ENCODE data around the gene SNRNP200. TPM values are rescaled to one million over a fixed set of nuclear protein-coding genes. Genes with fewer than 3 reads are reported as not detected.
"Not testable (repeated sequence)": the region's sequence is repeated elsewhere in the genome, so short reads cannot be mapped to it uniquely, and the experiment has no call there.

Gene SNRNP200
- total RNA-seq, 1 donor from 2014 or later, result 87.2 TPM

DNA sequence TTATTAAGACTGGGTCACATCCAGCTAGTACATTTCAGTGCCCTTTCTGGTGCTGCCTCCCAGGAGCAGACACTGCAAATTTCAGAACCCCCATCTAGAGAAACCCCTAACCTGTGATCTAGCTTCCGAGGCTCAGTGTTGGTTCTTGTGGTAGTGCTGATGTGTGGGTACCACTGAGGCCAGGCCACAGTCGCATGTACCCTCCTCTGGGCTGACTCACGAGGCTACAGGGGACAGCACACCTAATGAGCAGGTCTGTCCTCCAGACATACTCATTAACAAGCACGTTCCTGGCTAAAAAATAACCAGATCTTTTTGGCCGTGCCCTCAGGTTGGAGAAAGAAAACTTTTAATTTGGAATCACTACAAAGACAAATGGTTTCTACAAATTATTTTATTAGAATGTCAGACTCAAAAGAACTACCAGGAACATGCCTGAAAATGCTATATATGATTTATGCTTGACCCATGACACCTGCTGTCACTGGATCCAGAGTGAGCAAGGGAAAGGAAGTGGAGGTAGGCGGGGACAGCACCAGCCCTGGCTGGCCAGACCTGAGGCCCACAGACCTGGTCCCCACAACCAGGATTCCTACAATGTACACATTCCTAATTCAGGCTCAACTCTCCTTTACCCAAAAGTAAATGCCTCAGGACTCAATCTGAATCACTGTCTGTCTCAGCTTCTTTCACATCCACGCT is 30.8 kb downstream of the SNRNP200 start:
- no peak for DNase-seq (ENCODE audit: low spot score)

DNA sequence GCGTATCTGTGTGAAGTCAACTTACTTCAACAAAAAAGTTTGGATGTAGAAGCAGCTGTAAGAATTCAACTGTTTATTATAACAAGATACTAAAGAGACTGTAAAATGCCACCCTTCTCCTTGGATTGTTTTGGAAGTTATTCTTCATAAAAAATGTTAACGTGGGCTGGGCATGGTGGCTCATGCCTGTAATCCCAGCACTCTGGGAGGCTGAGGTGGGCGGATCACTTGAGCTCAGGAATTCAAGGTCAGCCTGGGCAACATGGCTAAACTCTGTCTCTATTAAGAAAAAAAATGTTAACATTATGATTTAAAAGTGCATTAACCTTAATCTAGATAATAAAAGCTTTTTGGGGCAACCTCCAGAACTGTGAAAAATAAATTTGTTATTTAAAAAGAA is 31.6 kb downstream of the SNRNP200 start:
- DNase-seq (ENCODE audit: low spot score), result no peak

DNA sequence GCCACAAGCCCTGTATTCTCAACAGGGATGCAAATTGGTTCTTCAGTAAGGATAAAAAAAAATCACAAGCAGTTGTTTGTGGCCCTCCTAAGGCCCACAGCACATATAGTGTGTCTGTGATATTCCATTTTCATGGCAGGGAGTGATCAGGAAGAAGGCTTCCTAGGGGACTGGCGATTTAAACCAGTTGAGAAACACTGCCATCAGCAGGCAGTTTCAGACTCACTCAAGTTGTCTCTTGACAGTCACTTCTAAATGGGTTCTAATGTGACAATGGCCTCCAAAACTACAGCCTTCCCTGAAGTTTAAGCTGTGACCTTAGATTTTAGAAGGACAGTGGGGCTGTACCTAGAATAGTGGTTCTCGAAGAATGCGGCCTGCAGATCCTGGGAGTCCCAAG is 33.4 kb downstream of the SNRNP200 start:
- no peak for DNase-seq (ENCODE audit: low spot score)

DNA sequence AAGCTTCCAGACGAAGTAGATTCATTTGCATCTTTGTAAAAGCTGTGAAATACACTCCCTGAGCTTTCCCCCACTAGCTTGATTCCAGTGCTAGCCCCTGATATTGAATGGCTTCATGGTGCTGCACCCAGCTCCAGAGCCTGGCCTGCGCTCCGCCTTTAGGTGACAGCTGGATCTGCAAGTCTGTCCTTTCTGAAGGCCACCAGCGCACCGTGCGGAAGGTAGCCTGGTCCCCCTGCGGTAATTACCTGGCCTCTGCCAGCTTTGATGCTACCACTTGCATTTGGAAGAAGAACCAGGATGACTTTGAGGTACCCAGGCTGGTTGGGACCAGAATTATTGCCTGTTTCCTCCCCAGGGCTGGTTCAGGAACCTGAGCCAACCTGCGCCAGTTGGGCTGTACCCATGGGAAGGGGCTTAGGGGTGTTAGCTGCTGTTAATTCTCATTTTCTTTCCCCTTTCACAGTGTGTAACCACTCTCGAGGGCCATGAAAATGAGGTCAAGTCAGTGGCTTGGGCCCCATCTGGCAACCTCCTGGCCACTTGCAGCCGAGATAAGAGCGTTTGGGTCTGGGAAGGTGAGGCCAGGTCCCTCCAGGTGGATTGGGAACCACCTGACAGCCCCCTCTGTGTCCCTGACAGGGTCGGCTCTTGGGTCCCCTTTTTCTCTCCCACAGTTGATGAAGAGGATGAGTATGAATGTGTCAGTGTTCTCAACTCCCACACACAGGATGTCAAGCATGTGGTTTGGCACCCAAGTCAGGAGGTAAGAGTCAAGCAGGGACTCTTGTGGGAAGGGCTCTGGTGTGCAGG is 38.0 kb downstream of the SNRNP200 start:
- DNase-seq (ENCODE audit: low spot score), result no peak

DNA sequence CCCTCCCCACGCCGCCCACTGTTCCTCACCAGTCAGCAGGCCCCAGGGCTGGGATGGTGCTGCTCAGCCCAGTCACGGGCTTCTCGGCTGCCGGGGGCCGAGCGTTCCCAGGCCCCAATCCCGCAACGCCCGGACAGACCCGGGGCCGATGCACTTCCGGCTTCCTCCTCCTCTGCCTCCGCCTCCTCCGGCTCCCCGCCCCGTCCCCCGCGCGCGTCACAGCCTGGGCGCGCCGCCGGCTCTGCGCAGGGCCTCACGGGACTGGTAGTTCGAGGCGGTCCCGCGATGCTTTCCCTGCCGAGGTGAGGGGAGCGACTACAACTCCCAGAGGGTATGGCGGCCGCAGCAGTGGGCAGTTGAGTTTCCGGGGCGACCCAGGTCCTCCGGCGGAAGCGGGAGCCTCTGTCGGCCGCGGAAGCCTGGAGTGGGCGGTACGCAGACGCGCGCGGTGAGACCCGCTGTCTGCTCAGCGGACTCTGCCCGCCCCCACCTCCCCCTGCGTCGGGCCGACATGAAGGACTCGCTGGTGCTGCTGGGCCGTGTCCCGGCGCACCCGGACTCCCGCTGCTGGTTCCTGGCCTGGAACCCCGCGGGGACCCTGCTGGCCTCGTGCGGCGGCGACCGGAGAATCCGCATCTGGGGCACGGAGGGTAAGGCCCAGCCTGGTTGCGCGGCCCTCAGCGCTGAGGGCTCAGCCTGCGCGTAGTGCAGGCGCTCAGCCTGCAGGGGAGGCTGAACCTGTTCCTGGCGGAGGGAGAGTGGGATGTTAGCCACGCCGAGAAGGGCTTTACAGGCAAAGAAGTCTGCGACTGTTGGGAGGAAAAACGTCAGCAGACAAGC is 39.3 kb downstream of the SNRNP200 start, which contains the start of the genes CIAO1 and TMEM127:
TSS of gene CIAO1 (plus strand) at position 386 of the 840 bp plus-strand sequence. CDS start at position 512, 126 bp downstream.
TSS of gene TMEM127 (minus strand) at position 158 of the 840 bp plus-strand sequence. CDS start 616 bp downstream, outside the sequence.
- peak; percentile 100 for DNase-seq (ENCODE audit: low spot score)

DNA sequence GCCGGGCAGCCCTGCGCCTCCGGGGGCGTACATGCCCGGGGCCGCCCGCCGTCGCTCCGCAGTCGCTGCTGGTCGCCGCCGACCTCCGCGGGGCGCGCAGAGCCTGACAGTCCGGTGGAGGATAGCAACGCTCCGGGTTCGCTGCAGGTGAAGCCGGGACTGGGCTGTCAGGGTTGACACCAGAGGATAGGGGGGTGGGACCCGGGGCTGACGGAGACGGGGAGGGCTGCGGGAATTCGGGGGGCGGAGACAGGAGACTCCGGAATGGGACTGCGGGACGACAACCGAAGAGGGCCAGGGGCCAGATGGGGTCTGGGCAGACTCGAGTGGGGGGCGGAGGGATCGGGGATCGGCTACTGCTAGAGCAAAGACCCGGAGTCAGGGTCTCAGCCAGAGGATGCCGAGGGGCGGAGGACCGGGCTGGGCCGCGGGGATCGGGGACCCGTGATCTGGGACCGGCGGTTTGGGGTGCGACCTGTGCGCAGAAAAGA is 40.0 kb downstream of the SNRNP200 start:
- DNase-seq (ENCODE audit: low spot score), result peak; percentile 92

DNA sequence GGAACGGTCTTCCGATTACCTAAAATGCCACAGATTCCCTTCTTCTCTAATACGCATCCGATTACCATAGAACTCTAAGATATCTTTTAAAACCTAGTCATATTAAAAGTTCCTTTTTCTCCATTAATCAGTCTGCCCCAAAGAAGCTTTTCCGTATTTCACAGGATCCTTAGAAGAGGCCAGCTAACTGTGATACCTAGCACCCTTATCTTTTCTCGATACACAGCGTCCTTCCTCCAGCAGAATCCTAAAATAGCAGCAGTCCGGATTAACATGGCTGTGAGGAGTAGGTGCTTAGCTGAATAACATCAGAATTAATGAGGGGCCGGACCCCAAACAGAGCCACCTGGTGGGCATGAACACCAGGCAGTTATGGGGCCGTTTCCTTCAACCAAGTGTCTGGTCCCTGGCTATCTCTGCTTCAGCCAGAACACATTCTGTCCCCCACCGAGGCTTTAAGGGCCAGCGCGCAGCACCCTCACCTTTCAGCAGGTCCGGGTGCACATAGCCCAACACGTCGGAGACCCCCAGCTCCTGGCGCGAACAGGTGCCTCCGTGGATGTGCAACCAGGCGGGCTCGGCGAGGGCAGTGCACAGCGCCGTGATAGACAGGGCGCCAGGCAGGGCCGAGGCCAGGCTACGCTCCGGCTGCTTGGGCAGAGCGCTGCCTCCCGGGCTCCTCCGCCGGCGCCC is 40.5 kb downstream of the SNRNP200 start:
- no peak for DNase-seq (ENCODE audit: low spot score)

DNA sequence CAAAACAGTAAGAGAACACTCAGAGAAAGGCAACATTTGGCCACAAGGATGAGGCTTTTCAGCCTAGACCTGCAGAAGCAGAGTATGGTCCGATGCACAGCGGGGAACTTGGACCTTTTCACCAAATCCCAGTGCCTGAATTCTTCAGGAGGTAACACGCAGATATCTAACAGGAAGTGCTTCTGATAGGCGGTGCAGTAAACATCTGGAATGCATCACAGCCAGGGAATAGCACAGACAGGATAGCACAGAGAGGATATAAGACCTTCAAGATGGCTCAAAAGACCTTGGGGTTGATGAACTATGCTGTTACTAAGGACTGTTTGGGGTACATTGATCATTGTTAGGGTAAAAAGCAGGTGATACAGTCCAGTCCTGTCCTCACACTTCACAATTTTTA is 41.3 kb downstream of the SNRNP200 start:
- DNase-seq (ENCODE audit: low spot score), result no peak

DNA sequence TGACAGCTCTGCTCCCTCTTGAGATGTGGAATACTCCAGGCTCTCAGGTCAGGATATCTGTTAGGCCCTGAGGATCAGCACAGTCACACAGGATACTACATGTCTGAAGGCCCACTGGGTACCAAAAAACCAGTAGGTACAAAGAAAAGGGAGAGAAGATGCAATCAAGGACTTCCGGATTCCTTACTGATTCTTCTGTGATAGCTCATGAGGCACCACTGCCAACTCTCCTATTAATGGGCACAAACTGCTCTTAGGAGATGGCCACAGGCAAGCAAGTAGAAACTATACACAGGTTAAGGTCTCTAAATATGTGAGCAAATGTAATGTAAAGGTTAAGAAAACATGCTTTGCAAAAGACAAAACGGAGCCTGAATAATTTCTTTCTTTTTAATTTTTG is 43.0 kb downstream of the SNRNP200 start:
- no peak for DNase-seq (ENCODE audit: low spot score)

DNA sequence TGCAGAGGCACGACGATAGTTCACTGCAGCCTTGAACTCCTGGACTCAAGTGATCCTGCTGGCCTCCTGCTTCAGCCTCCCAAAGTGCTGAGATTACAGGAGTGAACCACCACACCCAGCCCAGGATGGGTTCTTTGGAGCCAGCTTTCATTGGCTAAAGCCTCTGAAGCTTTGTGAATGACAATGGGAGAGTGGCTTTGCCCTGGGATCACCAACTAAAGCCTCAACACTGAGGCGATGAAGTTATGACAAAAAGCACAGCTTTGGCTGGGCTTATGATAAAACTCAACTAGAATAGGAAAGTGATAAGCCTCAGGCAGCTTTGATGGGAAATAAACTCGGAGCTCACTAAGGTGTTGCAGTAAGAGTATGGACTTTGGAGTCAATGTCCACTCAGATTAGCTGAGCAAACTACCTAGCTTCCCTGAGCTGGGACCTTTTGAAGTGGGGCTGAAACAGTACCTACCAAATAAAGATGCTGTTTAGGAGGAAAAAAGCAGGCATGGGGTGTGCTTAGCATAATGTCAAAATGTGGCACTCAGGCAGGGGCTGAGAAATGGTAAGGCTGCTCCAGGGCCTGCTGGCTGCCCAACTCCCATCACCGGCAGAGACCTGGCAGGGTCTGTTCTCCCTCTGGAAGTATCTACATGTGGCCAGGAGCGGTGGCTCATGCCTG is 43.9 kb downstream of the SNRNP200 start:
- no peak for DNase-seq (ENCODE audit: low spot score)

DNA sequence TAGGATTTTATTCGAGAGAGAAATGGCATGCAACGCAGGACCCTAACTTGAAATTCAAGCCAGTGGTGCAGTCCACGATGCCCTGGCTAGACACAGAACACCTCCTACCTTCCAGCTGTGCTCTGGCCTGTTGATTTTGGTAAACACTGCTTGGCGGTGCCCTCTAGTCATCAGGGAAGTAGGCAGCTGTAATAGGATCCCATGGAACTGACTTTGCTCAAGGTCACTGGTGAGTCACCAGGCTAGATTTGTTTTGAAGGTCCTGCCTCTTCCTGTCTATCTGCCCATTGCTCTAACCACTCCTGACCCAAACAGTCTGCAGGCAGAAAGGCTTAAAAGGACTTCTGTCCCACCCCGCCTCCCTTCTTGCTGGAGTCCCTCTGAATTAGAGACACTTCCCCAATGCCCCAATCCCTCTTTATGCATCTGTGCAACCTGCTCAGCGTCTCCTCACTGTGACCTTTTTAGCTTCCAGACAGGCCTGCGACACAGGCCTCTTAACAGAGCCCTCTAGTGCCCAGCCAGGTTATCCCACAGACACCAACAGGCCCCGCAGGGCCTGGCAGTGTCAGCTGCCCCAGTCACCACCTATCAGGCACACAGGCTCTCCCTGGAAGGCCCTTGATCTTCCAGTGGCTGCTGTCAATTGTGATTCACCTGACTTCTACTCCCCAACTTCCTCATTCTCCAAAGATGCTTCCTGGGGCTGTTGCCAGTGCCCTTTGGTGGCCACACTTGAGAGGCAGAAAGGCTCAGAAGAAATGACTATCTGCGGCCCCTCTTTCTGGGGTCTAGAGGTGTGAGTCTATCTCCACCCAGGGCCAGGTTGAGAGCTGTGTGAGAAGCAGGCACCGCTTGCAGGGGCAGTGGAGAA is 44.7 kb downstream of the SNRNP200 start:
- no peak for DNase-seq (ENCODE audit: low spot score)

DNA sequence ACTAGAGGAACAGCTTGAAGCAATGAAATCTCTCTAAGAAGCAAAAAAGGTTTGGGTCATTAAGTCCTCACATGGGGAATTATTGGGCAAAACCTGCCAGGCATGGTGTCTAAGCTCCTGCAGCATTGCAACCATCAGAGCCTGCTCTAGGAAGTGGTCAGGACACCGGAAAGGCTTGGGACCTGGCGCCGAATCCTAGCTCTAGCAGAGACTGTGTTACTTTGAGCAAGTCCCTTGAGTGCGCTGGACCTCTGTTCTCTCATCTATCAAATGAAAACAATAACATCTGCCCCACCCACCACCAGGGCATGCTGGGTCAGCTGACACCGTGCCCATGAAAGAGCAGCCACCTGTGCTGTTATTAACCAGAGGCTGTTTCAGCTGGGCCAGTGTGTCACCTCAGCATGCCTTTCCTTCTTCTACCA is 45.8 kb downstream of the SNRNP200 start:
- DNase-seq (ENCODE audit: low spot score), result no peak

DNA sequence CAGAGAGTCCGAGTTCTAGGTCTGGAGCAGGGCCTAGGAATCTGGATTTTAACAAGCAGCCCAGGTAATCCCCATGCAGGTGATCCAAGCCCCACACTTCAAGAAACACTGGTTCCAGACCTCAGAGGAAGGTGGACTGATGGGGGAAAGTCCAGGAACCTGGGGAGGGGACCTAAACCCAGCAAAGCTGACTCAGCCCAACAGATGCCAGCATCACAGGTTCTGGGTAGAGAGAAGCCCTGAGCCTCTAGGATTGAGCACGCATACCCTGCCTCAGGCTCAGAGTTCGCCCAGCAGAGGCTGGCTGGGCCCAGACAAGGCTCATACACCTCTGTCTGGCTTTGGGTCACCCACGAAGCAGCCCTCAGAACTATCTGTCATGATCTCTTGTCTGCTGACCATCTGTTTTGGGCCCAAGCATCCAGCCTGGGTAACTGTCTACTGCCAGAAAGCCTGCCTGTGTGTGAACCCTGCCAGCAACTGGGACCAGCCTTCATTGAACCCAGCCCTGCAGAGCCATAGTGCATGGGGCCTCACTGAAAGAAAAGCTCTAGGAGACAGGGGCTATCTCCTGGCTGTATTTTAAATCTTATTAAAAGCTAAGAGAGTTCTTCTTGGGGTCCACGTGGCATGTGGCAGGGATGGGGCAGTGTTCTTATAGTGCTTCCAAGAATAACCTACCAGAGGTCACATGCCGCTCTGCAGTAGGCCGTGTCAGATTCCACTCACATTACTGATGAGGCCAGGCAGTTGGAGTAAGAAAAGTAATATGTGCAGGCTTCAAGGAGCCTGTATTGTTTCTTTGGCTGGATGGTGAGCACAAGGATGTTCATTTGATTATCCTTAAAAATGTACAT is 47.0 kb downstream of the SNRNP200 start:
- DNase-seq (ENCODE audit: low spot score), result no peak

DNA sequence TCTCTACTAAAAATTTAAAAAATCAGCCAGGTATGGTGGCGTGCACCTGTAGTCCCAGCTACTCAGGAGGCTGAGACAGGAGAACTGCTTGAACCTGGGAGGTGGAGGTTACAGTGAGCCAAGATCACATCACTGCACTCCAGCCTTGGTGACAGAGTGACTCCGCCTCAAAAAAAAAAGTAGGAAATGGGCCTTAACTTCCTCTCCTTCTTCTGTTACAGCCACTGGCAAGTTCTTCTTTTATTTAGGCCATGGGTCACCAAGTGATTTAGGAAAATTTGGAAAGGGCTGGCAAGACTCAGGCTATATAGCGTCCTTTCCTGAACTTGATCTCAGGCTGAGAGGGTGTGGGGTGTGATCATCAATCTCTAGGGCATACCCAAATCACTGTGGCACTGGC is 47.6 kb downstream of the SNRNP200 start:
- not testable (repeated sequence) for DNase-seq (ENCODE audit: low spot score)

DNA sequence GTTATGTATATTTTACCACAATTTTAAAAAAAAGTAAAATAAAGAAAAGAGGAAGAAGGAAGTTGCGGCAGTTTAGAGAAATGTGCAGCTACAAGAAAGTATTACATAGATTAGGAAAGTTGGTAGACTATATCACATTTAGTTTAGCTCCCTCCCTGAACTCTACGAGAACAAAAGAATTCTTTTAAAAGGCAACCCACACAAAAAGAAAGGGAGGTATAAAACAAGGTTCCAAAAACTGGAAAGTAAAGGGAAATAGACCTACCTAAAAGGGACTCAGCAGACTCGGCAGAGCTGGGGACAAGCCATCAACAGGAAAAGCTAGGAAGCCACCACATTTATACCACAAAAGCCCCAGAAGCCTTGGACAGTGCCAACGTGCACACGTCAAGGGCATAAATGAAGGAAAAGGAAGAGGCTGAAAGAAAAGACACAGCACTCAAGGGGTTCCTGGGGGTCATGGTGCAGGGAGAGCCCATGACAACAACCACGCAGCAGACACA is 48.7 kb downstream of the SNRNP200 start:
- DNase-seq (ENCODE audit: low spot score), result no peak

DNA sequence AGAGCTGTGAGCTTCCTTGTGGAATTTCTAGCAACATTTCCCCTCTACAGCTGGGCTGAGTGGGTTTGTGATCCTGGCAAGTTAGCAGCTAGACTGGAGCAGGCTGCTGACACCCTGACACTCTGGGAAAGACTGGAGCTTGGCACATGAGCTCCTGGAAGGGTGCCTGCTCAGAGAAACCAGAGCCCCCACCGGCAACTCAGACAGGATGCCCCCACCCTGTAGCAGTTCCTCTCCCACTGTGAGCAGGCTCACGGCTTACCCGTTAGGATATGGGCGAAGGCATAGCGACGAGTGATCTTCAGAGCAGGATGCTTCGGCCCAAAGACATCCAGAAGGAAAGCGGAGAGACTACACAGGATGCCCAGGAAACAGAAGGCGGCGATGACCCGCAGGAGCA is 50.8 kb downstream of the SNRNP200 start:
- DNase-seq (ENCODE audit: low spot score), result no peak

DNA sequence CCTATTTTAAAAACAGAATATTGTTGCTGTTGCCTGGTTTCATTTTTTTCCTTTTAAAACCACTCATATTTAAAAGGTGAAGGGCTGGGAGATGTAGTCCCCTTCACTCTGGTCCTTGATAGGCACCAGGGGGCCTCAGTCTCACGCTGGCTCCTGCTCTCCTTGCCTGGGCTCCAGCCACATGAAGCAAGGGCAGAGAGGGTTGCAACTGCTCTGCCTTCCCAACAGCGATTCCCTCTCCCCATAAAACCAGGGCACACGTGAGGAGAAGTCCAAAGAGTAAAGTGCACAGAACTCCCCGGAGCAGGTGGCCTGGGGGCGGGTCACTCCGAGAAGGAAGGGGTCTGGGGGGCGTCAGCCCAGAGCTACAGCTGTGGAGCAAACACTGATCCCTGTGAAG is 52.3 kb downstream of the SNRNP200 start:
- no peak for DNase-seq (ENCODE audit: low spot score)

DNA sequence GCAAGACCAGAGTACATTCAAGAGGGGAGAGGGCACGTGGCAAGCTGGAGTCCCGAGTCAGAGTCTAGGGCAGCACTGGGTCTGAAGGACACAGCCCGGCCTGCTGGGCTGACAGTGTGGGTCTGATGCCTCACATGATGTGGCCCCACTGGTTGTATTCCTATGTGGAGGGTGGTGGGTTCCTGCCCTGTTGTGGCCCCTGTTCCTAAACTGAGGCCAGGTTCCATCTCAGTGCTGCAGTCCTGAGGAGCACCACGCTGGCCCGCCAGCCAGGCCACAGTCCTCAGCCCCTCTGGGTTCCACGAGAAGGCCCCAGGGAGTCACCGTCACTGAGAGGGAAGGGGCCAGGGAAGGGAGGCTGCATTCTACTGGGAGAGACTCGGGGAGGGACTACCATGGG is 52.8 kb downstream of the SNRNP200 start:
- no peak for DNase-seq (ENCODE audit: low spot score)

Data from mesenteric fat pad (tissue), 1 donor.